RWPE2 (cell line): ENCODE results near the gene TBC1D16.

Source experiments
- ATAC-seq: fragments of 200-7000 bp; cut with Tn5 transposase; 3 replicates; pipeline ENCODE4 v1.9.1; 2021; ENCODE audit warnings: low read depth
- DNase-seq: peaks from one replicate; pipeline ENCODE4 v3.0.0-alpha.2; 2020; ENCODE audit warnings: low spot score
- H3K27ac ChIP-seq: fragments of 450-650 bp; 2 replicates; pipeline ENCODE4 v1.5.1; 2017; ENCODE audit warnings: mild to moderate bottlenecking; ENCODE audit not compliant: poor library complexity, severe bottlenecking
- H3K27me3 ChIP-seq: fragments of 250-450 bp; sonication (Bioruptor Pico); 2 replicates; pipeline ENCODE4 v1.5.1; 2021; ENCODE audit warnings: mild to moderate bottlenecking, moderate library complexity; ENCODE audit not compliant: insufficient read depth, poor library complexity, severe bottlenecking
- H3K36me3 ChIP-seq: fragments of 250-450 bp; sonication (Bioruptor Pico); 2 replicates; pipeline ENCODE4 v1.5.1; 2020; ENCODE audit warnings: low read depth, mild to moderate bottlenecking, moderate library complexity
- H3K4me1 ChIP-seq: fragments of 250-450 bp; sonication (Bioruptor Pico); 2 replicates; pipeline ENCODE4 v1.5.1; 2021; ENCODE audit warnings: mild to moderate bottlenecking, moderate library complexity; ENCODE audit not compliant: insufficient read depth, poor library complexity, severe bottlenecking
- H3K4me3 ChIP-seq: fragments of 250-450 bp; sonication (Bioruptor Pico); 2 replicates; pipeline ENCODE4 v1.5.1; 2021; ENCODE audit warnings: mild to moderate bottlenecking, moderate library complexity; ENCODE audit not compliant: severe bottlenecking
- H3K9me3 ChIP-seq: fragments of 250-450 bp; sonication (Bioruptor Pico); 2 replicates; pipeline ENCODE4 v1.5.1; 2021; ENCODE audit warnings: mild to moderate bottlenecking, moderate library complexity; ENCODE audit not compliant: severe bottlenecking
- TF ChIP-seq, protein P1 (sequence below): fragments of 450-650 bp; IDR thresholded peaks from one replicate; pipeline ENCODE4 v1.5.1; 2017; ENCODE audit warnings: mild to moderate bottlenecking, moderate library complexity; ENCODE audit not compliant: poor library complexity, severe bottlenecking

TBC1D16 gene

DNA sequence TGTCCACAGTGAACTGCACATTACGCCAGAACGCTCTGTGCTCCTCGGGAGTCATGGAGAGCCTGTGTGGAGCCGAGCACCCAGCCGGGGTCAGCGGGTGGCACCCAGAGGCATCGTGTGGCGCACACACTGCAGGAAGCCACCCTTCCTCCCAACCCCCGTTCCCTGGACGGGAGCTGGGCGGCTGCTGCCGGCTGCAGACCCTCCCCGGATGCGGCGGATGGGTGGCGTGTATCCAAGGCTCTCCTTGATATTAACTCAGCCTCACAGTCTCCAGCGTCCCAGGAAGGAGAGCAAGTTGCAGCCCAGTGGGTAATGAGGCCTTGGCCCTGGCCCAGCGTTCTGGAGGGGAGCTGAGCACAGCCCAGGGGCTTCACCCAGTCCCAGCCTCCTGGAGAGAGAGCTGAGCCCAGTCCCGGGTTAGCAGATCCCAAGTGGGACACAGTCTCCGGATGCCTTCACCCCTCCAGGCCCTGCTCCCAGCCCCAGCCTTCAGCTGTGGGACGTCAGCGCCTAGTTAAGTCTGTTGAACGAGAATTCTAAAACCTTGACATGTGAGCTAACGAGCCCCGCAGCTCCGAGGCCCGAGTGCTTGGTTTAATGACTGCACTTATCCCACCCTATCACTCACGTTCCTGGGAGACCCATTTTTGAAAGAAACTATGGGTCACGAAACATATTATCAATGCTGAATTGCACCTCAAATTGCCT is 86.6 kb downstream of the TBC1D16 start:
- Histone ChIP-seq H3K4me1 (peaks cover 11% of the 10 kb centered on the region), H3K36me3 (no peaks in the 10 kb centered on the region)

DNA sequence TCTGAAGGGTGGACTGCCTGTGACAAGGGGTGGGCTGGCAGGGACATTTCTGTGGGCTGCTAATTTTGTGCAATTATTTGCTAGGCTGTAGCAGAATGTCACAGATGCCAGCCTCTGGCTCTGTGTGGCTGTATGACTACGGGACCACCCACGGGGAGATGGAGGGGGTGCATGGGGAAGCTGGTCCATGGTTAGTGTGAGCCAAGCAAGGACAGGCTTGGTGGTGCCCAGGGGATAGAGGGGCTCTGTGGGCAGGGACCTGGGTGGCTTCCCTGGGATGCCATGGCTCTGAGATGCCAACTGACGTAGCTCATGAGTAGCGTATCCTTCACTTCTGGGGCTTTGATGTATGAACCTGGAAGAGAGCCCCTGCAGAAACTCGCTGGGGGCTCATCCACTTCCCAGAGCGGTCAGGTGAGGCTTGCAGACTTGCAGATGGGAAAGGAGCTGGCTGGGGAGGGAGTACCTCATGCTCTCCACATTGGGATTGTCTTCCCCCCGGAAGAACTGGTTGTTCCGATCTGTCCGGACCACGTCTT is 87.2 kb downstream of the TBC1D16 start:
- Histone ChIP-seq H3K27ac (no peak overlapping the region), H3K4me3 (no peak overlapping the region), H3K4me1 (peaks cover 11% of the 10 kb centered on the region), H3K36me3 (no peaks in the 10 kb centered on the region), H3K27me3 (no peaks in the 10 kb centered on the region), H3K9me3 (no peaks in the 10 kb centered on the region)
- DNase-seq, result peak; percentile 41
- no peak for ATAC-seq
- TF ChIP-seq, protein P1, sequence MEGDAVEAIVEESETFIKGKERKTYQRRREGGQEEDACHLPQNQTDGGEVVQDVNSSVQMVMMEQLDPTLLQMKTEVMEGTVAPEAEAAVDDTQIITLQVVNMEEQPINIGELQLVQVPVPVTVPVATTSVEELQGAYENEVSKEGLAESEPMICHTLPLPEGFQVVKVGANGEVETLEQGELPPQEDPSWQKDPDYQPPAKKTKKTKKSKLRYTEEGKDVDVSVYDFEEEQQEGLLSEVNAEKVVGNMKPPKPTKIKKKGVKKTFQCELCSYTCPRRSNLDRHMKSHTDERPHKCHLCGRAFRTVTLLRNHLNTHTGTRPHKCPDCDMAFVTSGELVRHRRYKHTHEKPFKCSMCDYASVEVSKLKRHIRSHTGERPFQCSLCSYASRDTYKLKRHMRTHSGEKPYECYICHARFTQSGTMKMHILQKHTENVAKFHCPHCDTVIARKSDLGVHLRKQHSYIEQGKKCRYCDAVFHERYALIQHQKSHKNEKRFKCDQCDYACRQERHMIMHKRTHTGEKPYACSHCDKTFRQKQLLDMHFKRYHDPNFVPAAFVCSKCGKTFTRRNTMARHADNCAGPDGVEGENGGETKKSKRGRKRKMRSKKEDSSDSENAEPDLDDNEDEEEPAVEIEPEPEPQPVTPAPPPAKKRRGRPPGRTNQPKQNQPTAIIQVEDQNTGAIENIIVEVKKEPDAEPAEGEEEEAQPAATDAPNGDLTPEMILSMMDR, result no peak

More for the DNA sequence above, 86.6 kb downstream of the TBC1D16 start:
- TF ChIP-seq, protein P1, result no peak
- DNase-seq (peak; percentile 58), ATAC-seq (no peak)
- H3K27ac ChIP-seq, result no peak overlapping the region
- no peak overlapping the region for H3K4me3 ChIP-seq
- no peaks in the 10 kb centered on the region for H3K9me3 ChIP-seq
- H3K27me3 ChIP-seq, result no peaks in the 10 kb centered on the region

DNA sequence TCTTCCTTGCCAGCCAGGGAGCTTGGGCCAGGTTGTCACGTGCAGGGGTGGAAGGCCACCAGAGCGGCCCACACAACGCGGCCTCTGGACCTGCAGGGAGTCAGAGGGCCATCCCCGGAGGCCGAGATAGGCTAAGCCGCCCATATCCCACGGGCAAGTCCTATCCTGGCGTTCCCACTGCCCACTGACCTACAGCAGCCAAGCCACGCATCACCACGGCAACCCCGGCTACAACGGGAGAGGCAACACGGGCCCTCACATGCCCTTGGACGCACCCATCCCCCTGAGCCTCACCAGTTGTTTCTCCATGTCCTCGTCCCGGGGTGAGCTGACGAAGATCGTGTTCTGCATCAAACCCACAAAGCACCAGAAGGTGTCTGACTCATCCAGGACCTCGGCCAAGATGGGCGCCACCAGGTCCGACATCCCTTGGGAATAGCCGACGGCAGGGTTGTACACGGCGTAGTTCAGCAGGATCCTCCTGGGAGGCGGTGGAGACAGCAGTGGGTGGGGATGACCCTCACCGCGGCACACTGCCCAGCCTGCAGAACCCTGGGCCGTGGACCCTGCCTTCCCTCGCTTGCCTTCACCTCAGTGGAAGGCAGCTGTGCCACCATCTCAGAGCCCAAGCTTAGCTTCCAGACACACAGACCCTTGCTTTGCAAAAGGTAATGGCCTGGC is 88.2 kb downstream of the TBC1D16 start:
- H3K4me3 ChIP-seq, result no peak overlapping the region
- ATAC-seq, result peak; percentile 71
- TF ChIP-seq, protein P1, result no peak
- peaks cover 11% of the 10 kb centered on the region for H3K4me1 ChIP-seq
- no peaks in the 10 kb centered on the region for H3K36me3 ChIP-seq
- peak; percentile 77 for DNase-seq
- H3K27me3 ChIP-seq, result no peaks in the 10 kb centered on the region
- no peak overlapping the region for H3K27ac ChIP-seq
- H3K9me3 ChIP-seq, result no peaks in the 10 kb centered on the region

DNA sequence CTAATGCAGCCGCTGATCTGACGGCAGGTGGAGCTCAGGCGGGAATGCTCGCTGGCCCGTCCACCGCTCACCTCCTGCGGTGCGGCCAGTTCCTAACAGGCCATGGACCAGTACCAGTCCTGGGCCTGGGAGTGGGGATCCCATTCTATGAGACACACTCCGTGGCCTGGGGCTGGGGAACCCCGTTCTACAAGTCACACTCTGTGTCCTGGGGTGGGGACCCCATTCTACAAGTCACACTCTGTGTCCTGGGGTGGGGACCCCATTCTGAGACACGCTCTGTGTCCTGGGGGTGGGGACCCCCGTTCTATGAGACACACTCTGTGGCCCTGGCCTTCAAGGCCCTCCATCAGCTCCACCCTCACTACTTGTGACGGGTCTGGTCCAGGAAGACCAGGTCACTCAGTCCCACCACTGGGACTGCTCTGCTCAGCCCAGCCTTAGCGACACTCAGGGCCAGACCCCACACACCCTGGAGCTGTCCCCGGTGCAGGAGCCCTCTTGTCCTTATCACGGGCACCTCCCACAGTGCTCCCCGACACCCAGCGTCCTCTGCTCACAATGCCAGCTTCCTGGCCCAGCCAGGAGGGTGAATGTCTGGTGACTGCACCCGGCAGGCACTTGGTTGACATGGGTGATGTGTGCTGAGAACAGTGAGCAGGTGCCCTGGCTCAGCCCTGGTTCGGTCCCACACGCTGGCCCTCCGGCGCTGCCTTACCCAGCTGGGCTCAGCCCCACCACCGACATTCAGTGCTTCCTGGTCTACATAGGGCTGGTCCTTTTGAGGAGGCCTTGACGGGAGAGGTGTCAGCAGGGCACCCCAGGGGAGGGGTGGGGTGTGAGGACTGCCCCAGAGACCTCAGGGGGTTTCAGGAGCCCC is 89.1 kb downstream of the TBC1D16 start:
- Histone ChIP-seq H3K36me3 (no peaks in the 10 kb centered on the region), H3K4me1 (peaks cover 11% of the 10 kb centered on the region), H3K27me3 (no peaks in the 10 kb centered on the region), H3K27ac (no peak overlapping the region), H3K9me3 (no peaks in the 10 kb centered on the region), H3K4me3 (no peak overlapping the region)
- TF ChIP-seq, protein P1, result no peak
- DNase-seq (peak; percentile 65), ATAC-seq (no peak; the same call in 2 of the 3 replicates)
